ENCODE measurements around the gene DNAH10.

The DNAH10 gene

DNA sequence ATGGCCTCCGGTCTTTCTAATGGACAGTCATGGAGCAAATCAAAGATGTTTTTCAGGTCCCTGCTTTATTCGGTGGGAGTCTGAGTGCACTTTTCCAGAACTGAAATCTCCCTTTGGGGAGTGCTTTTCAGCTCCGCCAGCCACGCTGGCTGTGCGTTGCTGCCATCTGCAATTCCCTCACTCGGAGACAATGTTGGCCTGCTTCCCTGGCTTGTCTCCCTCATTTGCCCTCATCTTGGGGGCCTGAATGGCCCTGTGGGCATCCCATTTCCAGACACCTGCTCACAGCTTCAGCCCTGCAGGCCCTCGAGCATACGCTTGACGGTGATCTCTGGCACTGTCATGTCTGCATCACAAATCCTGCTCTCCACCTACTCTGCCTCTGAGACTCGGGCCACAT lies 106.7 kb downstream of the DNAH10 start:
- no peak for TF ChIP-seq TCF4 (CRISPR knock-in tag; IDR thresholded peaks at IDR 0.05; ENCODE audit: borderline replicate concordance)
- TF ChIP-seq, protein P1, sequence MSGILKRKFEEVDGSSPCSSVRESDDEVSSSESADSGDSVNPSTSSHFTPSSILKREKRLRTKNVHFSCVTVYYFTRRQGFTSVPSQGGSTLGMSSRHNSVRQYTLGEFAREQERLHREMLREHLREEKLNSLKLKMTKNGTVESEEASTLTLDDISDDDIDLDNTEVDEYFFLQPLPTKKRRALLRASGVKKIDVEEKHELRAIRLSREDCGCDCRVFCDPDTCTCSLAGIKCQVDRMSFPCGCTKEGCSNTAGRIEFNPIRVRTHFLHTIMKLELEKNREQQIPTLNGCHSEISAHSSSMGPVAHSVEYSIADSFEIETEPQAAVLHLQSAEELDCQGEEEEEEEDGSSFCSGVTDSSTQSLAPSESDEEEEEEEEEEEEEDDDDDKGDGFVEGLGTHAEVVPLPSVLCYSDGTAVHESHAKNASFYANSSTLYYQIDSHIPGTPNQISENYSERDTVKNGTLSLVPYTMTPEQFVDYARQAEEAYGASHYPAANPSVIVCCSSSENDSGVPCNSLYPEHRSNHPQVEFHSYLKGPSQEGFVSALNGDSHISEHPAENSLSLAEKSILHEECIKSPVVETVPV (CRISPR knock-in tag; IDR thresholded peaks at IDR 0.05) = no peak
- TF ChIP-seq ZFP3 (CRISPR knock-in tag; IDR thresholded peaks at IDR 0.05) = no peak
- TF ChIP-seq SNAI2 (CRISPR knock-in tag; IDR thresholded peaks at IDR 0.05) = no peak
- TF ChIP-seq, protein P2, sequence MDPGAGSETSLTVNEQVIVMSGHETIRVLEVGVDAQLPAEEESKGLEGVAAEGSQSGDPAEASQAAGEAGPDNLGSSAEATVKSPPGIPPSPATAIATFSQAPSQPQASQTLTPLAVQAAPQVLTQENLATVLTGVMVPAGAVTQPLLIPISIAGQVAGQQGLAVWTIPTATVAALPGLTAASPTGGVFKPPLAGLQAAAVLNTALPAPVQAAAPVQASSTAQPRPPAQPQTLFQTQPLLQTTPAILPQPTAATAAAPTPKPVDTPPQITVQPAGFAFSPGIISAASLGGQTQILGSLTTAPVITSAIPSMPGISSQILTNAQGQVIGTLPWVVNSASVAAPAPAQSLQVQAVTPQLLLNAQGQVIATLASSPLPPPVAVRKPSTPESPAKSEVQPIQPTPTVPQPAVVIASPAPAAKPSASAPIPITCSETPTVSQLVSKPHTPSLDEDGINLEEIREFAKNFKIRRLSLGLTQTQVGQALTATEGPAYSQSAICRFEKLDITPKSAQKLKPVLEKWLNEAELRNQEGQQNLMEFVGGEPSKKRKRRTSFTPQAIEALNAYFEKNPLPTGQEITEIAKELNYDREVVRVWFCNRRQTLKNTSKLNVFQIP (CRISPR knock-in tag; IDR thresholded peaks at IDR 0.05; ENCODE audit: borderline replicate concordance, low read depth) = no peak
- no peak for TF ChIP-seq BACH2 (CRISPR knock-in tag; IDR thresholded peaks at IDR 0.05; ENCODE audit: borderline replicate concordance)
- ATAC-seq = no peak

DNA sequence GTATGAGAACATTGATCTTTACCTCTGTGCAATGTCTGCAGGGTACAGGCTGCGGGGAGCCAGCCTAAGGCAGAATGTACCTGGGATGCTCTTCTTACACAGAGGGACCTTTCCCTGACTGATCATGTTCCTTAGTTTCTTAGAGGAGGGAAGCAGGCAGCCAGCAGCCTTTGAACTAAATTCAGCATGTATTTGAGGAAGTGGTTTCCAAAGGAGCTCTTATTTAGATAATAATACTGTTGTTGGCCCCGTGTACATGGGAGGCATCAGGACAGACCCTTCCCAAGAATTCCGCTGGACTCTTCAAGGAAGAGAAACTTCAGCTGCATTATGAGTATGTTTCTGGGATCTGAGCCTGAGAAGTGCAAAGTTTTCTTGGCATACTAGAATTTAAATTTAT lies 111.7 kb downstream of the DNAH10 start:
- TF ChIP-seq, protein P2 (CRISPR knock-in tag; IDR thresholded peaks at IDR 0.05; ENCODE audit: borderline replicate concordance, low read depth) = no peak
- TF ChIP-seq TOX (CRISPR knock-in tag; IDR thresholded peaks at IDR 0.05; ENCODE audit: borderline replicate concordance) (no peak), ESRRG (CRISPR knock-in tag; IDR thresholded peaks at IDR 0.05) (no peak), PPARA (CRISPR knock-in tag; IDR thresholded peaks at IDR 0.05; ENCODE audit: borderline replicate concordance) (no peak), CSDC2 (CRISPR knock-in tag; IDR thresholded peaks at IDR 0.05) (no peak), ARNTL (CRISPR knock-in tag; IDR thresholded peaks at IDR 0.05; ENCODE audit: borderline replicate concordance, low read depth) (no peak), GLIS3 (CRISPR knock-in tag; IDR thresholded peaks at IDR 0.05) (no peak)
- TF ChIP-seq, protein P3, sequence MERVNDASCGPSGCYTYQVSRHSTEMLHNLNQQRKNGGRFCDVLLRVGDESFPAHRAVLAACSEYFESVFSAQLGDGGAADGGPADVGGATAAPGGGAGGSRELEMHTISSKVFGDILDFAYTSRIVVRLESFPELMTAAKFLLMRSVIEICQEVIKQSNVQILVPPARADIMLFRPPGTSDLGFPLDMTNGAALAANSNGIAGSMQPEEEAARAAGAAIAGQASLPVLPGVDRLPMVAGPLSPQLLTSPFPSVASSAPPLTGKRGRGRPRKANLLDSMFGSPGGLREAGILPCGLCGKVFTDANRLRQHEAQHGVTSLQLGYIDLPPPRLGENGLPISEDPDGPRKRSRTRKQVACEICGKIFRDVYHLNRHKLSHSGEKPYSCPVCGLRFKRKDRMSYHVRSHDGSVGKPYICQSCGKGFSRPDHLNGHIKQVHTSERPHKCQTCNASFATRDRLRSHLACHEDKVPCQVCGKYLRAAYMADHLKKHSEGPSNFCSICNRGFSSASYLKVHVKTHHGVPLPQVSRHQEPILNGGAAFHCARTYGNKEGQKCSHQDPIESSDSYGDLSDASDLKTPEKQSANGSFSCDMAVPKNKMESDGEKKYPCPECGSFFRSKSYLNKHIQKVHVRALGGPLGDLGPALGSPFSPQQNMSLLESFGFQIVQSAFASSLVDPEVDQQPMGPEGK (CRISPR knock-in tag; IDR thresholded peaks at IDR 0.05; ENCODE audit: borderline replicate concordance) = no peak
- TF ChIP-seq, protein P4, sequence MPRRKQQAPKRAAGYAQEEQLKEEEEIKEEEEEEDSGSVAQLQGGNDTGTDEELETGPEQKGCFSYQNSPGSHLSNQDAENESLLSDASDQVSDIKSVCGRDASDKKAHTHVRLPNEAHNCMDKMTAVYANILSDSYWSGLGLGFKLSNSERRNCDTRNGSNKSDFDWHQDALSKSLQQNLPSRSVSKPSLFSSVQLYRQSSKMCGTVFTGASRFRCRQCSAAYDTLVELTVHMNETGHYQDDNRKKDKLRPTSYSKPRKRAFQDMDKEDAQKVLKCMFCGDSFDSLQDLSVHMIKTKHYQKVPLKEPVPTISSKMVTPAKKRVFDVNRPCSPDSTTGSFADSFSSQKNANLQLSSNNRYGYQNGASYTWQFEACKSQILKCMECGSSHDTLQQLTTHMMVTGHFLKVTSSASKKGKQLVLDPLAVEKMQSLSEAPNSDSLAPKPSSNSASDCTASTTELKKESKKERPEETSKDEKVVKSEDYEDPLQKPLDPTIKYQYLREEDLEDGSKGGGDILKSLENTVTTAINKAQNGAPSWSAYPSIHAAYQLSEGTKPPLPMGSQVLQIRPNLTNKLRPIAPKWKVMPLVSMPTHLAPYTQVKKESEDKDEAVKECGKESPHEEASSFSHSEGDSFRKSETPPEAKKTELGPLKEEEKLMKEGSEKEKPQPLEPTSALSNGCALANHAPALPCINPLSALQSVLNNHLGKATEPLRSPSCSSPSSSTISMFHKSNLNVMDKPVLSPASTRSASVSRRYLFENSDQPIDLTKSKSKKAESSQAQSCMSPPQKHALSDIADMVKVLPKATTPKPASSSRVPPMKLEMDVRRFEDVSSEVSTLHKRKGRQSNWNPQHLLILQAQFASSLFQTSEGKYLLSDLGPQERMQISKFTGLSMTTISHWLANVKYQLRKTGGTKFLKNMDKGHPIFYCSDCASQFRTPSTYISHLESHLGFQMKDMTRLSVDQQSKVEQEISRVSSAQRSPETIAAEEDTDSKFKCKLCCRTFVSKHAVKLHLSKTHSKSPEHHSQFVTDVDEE (CRISPR knock-in tag; IDR thresholded peaks at IDR 0.05) = no peak

DNA sequence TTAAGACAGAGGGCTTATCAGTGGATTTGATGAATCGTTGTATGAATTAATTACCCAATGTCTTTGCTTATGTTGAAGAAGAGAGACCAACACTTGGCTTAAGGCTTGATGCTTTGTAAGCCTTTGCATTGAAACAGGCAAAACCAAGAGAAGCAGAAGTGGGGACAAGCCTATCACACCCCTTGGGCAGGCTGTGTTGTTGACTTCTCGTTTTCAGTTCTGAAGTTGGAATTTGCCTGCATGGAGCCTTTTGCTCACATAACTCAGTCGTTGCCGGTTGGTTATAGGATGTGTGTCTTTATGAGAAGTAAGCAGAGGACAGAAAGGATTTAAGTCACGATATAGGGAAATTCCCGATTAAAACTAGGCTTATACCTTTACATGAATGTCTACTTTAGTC lies 115.9 kb downstream of the DNAH10 start:
- ATAC-seq = no peak
- TF ChIP-seq PPARA (CRISPR knock-in tag; IDR thresholded peaks at IDR 0.05; ENCODE audit: borderline replicate concordance) = no peak
- TF ChIP-seq OSR1 (CRISPR knock-in tag; IDR thresholded peaks at IDR 0.05) = no peak
- no peak for TF ChIP-seq TOX (CRISPR knock-in tag; IDR thresholded peaks at IDR 0.05; ENCODE audit: borderline replicate concordance)
- no peak for TF ChIP-seq ESRRG (CRISPR knock-in tag; IDR thresholded peaks at IDR 0.05)
- TF ChIP-seq, protein P4 (CRISPR knock-in tag; IDR thresholded peaks at IDR 0.05) = no peak
- TF ChIP-seq ZC3H10 (CRISPR knock-in tag; IDR thresholded peaks at IDR 0.05) = no peak
- TF ChIP-seq TCF4 (CRISPR knock-in tag; IDR thresholded peaks at IDR 0.05; ENCODE audit: borderline replicate concordance) = no peak
- no peak for TF ChIP-seq ZNF565 (CRISPR knock-in tag; conservative IDR thresholded peaks at IDR 0.05; ENCODE audit: low read depth)
- TF ChIP-seq SNAI2 (CRISPR knock-in tag; IDR thresholded peaks at IDR 0.05) = no peak
- TF ChIP-seq ZNF70 (CRISPR knock-in tag; IDR thresholded peaks at IDR 0.05) = no peak
- TF ChIP-seq, protein P5, sequence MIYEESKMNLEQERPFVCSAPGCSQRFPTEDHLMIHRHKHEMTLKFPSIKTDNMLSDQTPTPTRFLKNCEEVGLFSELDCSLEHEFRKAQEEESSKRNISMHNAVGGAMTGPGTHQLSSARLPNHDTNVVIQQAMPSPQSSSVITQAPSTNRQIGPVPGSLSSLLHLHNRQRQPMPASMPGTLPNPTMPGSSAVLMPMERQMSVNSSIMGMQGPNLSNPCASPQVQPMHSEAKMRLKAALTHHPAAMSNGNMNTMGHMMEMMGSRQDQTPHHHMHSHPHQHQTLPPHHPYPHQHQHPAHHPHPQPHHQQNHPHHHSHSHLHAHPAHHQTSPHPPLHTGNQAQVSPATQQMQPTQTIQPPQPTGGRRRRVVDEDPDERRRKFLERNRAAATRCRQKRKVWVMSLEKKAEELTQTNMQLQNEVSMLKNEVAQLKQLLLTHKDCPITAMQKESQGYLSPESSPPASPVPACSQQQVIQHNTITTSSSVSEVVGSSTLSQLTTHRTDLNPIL (CRISPR knock-in tag; IDR thresholded peaks at IDR 0.05; ENCODE audit: low read depth) = no peak
- TF ChIP-seq CSDC2 (CRISPR knock-in tag; IDR thresholded peaks at IDR 0.05) = no peak
- TF ChIP-seq, protein P1 (CRISPR knock-in tag; IDR thresholded peaks at IDR 0.05) = no peak
- no peak for TF ChIP-seq ZNF8 (CRISPR knock-in tag; IDR thresholded peaks at IDR 0.05)

More for the DNA sequence above, 111.7 kb downstream of the DNAH10 start:
- ATAC-seq = no peak
